Brain microvascular endothelial cell (primary cell): ENCODE data around the gene HYLS1.
"Not testable (repeated sequence)": the region's sequence is repeated elsewhere in the genome, so short reads cannot be mapped to it uniquely, and the experiment has no call there.

Experiments
- DNase-seq: peaks from one replicate; pipeline ENCODE4 v3.0.0-alpha.2; 2020
- H3K27ac ChIP-seq: fragments of 250-450 bp; sonication (Bioruptor Pico); 2 replicates; pipeline ENCODE4 v1.5.1; 2020; ENCODE audit warnings: mild to moderate bottlenecking, moderate library complexity
- H3K27me3 ChIP-seq: fragments of 250-450 bp; sonication (Bioruptor Pico); replicated peaks from 2 replicates; pipeline ENCODE4 v1.5.1; 2020; ENCODE audit warnings: mild to moderate bottlenecking
- H3K36me3 ChIP-seq: fragments of 250-450 bp; sonication (Bioruptor Pico); replicated peaks from 2 replicates; pipeline ENCODE4 v1.5.1; 2020; ENCODE audit warnings: mild to moderate bottlenecking
- H3K4me3 ChIP-seq: 2 replicates; pipeline ENCODE4 v1.5.1; 2011; ENCODE audit warnings: low read depth, mild to moderate bottlenecking, control low read depth, low read length, moderate library complexity
- CTCF ChIP-seq: IDR thresholded peaks from 2 replicates; pipeline ENCODE4 v1.5.1; 2011; ENCODE audit warnings: low read depth, mild to moderate bottlenecking, moderate library complexity, low read length, control low read depth, inconsistent platforms; ENCODE audit errors: missing control alignments
- in situ Hi-C: cut with HindIII; loops from 2 replicates; pipeline ENCODE4 v1.10.0; 2017; ENCODE audit warnings: low sequenced_read_pairs, low pct_ligation_motif_present

Gene HYLS1

DNA sequence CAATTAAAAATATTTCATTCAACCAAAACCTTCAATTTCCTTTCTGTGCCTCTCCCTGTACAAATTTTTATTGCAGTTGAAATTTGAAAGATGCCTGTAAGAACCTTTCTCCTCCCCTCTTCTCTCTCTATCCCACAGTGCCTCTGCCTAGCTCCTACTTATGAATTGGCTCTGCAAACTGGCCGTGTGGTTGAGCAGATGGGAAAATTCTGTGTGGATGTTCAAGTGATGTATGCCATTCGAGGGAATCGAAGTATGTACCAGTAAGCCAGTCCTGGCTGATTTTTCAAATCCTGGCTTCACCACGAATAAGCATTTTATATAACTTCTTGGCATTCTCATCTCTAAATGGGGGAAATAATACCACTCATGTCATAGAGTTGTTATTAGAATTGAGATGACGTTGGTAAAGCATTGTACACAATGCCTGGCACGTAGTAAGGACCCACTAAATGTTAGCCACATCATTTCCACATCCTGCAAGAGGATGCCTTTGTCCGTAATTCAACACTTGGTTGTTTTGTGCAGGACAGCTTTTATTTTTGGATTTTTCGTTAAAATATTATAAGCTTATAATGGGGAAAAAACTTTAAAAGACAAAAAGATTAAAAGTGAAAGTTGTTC lies 22.9 kb downstream of the HYLS1 start:
- TF ChIP-seq CTCF = no peak
- H3K27me3 ChIP-seq = no peaks in the 10 kb centered on the region
- no peak for DNase-seq
- no peaks in the 10 kb centered on the region for H3K36me3 ChIP-seq
- H3K4me3 ChIP-seq = no peak overlapping the region
- H3K27ac ChIP-seq = no peak overlapping the region
- in situ Hi-C loops = no loop called here

- H3K27me3 ChIP-seq, H3K27ac ChIP-seq, DNase-seq, H3K4me3 ChIP-seq, H3K36me3 ChIP-seq, in situ Hi-C loops: not testable (repeated sequence)
Observed at GRCh38 chr11:125914601-125915000, 27.1 kb downstream of the HYLS1 start.

GRCh38 chr11:125916683-125917347 lies 29.3 kb downstream of the HYLS1 start:
- no peaks in the 10 kb centered on the region for H3K36me3 ChIP-seq
- H3K27ac ChIP-seq = no peak overlapping the region
- DNase-seq = no peak
- in situ Hi-C loops = no loop called here
- TF ChIP-seq CTCF = no peak
- no peaks in the 10 kb centered on the region for H3K27me3 ChIP-seq
- H3K4me3 ChIP-seq = no peak overlapping the region

DNA sequence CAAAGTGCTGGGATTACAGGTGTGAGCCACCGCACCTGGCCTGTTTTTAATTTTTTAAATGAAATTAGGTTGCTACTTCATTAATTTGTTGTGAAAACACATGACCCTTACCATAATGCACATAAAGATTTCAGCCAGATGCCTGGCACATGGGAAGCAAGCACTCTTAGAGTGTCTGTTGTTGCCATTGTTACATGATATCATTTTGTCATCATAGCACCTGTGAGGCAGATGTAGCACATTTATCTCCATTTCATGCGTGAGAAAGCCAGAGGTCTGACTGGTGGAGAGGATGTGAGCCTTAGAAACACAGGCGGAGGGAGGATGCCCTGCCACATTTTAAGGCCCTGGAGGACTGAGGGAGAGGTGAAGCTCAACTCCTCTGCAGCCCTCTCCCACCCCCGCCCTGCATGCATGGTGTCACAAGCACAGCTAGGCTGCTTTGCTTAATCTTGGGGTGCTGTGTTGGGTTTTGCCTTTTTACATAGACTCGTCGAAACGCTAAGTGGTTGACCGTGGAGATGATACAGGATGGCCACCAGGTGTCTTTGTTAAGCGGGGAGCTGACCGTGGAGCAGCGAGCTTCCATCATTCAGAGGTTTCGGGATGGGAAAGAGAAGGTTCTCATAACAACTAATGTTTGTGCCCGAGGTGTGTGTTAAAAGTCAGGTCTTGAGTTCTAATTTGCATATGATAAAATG lies 30.8 kb downstream of the HYLS1 start:
- no peak overlapping the region for H3K27ac ChIP-seq
- DNase-seq = no peak
- H3K36me3 ChIP-seq = no peaks in the 10 kb centered on the region
- in situ Hi-C loops = no loop called here
- no peaks in the 10 kb centered on the region for H3K27me3 ChIP-seq
- H3K4me3 ChIP-seq = no peak overlapping the region
- TF ChIP-seq CTCF = no peak

- DNase-seq = no peak
- in situ Hi-C loops = no loop called here
- Histone ChIP-seq H3K36me3 (no peaks in the 10 kb centered on the region), H3K27me3 (no peaks in the 10 kb centered on the region), H3K4me3 (no peak overlapping the region), H3K27ac (no peak overlapping the region)
- no peak for TF ChIP-seq CTCF
Observed at GRCh38 chr11:125921042-125921441, 33.6 kb downstream of the HYLS1 start.

DNA sequence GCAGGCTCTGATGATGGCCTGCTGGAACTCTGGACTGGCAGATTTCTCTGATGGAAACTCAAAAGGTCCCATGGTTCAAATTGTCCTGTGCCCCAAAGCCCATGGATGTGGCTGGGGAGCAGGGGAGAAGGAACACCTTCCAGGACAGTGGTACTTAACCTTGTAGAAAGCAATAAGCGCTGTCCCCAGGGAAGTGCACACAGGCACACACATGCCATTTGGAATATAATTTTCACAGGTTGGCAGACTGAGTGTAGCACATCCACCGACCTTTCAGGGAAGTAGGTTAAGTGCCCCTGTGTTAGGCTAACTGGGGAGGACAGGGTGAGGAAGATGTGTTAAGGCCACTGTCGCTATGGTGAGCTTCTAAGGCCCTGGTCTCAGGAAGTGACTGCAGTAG lies 34.7 kb downstream of the HYLS1 start:
- no peak for TF ChIP-seq CTCF
- Histone ChIP-seq H3K4me3 (no peak overlapping the region), H3K27me3 (no peaks in the 10 kb centered on the region), H3K36me3 (no peaks in the 10 kb centered on the region), H3K27ac (no peak overlapping the region)
- DNase-seq = no peak
- in situ Hi-C loops = no loop called here
